Islet precursor cell (in vitro differentiated cells): ENCODE results near the gene SERAC1.
"Not testable (repeated sequence)": the region's sequence is repeated elsewhere in the genome, so short reads cannot be mapped to it uniquely, and the experiment has no call there.

Experiments used
- DNase-seq: peaks from one replicate; pipeline ENCODE4 v3.0.0-alpha.2; 2018

Gene SERAC1

GRCh38 chr6:158168040-158168289 lies at the start of gene SERAC1:
TSS of gene SERAC1 (minus strand) at chr6:158168262. CDS start at chr6:158158363, 9,899 bp downstream.
- no peak for DNase-seq

GRCh38 chr6:158213925-158214674 lies 46.0 kb upstream of the SERAC1 start:
- peak; percentile 84 for DNase-seq

- DNase-seq, result peak; percentile 16
These were observed 43.4 kb upstream of the SERAC1 start for GRCh38 chr6:158211273-158212055.

GRCh38 chr6:158209582-158210333 lies 41.7 kb upstream of the SERAC1 start:
- peak; percentile 22 for DNase-seq

- DNase-seq, result peak; percentile 20
These were observed 40.4 kb upstream of the SERAC1 start for GRCh38 chr6:158208226-158209030.

GRCh38 chr6:158207422-158207788 lies 39.3 kb upstream of the SERAC1 start:
- DNase-seq, result peak; percentile 41

GRCh38 chr6:158206740-158207421 lies 38.8 kb upstream of the SERAC1 start:
- peak; percentile 16 for DNase-seq

GRCh38 chr6:158205169-158205944 lies 37.3 kb upstream of the SERAC1 start:
- peak; percentile 62 for DNase-seq

GRCh38 chr6:158198461-158198860 lies 30.4 kb upstream of the SERAC1 start:
- DNase-seq, result no peak

- DNase-seq, result no peak
These were observed 26.6 kb upstream of the SERAC1 start for GRCh38 chr6:158194487-158195280.

- no peak for DNase-seq
These were observed 23.7 kb upstream of the SERAC1 start for GRCh38 chr6:158191761-158192160.

- DNase-seq, result no peak
These were observed 23.0 kb upstream of the SERAC1 start for GRCh38 chr6:158191032-158191431.

- DNase-seq, result no peak
These were observed 20.5 kb upstream of the SERAC1 start for GRCh38 chr6:158188591-158188990.

GRCh38 chr6:158185729-158186456 lies 17.8 kb upstream of the SERAC1 start:
- no peak for DNase-seq

GRCh38 chr6:158184608-158185007 lies 16.5 kb upstream of the SERAC1 start:
- DNase-seq, result no peak

GRCh38 chr6:158183174-158183972 lies 15.3 kb upstream of the SERAC1 start:
- DNase-seq, result not testable (repeated sequence)

- not testable (repeated sequence) for DNase-seq
These were observed 9.7 kb upstream of the SERAC1 start for GRCh38 chr6:158177712-158178111.

GRCh38 chr6:158175111-158175510 lies 7.0 kb upstream of the SERAC1 start:
- no peak for DNase-seq

GRCh38 chr6:158174514-158174913 lies 6.5 kb upstream of the SERAC1 start:
- DNase-seq, result no peak
